SU-DHL-6 (cell line): ENCODE results near the gene MBD4.
"Not testable (repeated sequence)": the region's sequence is repeated elsewhere in the genome, so short reads cannot be mapped to it uniquely, and the experiment has no call there.

Source experiments
- H2AFZ ChIP-seq: fragments of 200-600 bp; sonication (generic); 2 replicates; pipeline ENCODE4 v1.6.1; 2014; ENCODE audit warnings: low read depth, mild to moderate bottlenecking, moderate library complexity, mixed read lengths, antibody characterized with exemption, low read length; ENCODE audit not compliant: severe bottlenecking
- H3F3A ChIP-seq: fragments of 200-600 bp; shearing (Covaris generic); 2 replicates; pipeline ENCODE4 v1.6.0; 2016; ENCODE audit warnings: antibody characterized with exemption, mild to moderate bottlenecking; ENCODE audit not compliant: insufficient read depth
- H3K27ac ChIP-seq: fragments of 200-600 bp; sonication (generic); 2 replicates; pipeline ENCODE4 v1.5.1; 2016; ENCODE audit warnings: low read depth, mild to moderate bottlenecking, low read length, moderate library complexity, mixed read lengths
- H3K27me3 ChIP-seq: fragments of 200-600 bp; sonication (generic), shearing (Covaris generic); 2 replicates; pipeline ENCODE4 v1.6.0; 2014; ENCODE audit warnings: mild to moderate bottlenecking, low read length
- H3K36me3 ChIP-seq: fragments of 200-600 bp; sonication (generic); 2 replicates; pipeline ENCODE4 v1.6.1; 2014; ENCODE audit warnings: mild to moderate bottlenecking, low read length, mixed read lengths
- H3K4me2 ChIP-seq: fragments of 300-600, 200-600 bp; shearing (Covaris generic), sonication (generic); 2 replicates; pipeline ENCODE4 v1.6.0; 2014; ENCODE audit warnings: low read length, low read depth, mild to moderate bottlenecking; ENCODE audit not compliant: poor library complexity, severe bottlenecking
- H3K4me3 ChIP-seq: fragments of 200-600 bp; sonication (generic); 2 replicates; pipeline ENCODE4 v1.5.1; 2014; ENCODE audit warnings: antibody characterized with exemption, low read length, mild to moderate bottlenecking, mixed read lengths; ENCODE audit not compliant: insufficient read depth, poor library complexity, severe bottlenecking
- H3K79me2 ChIP-seq: fragments of 200-600 bp; sonication (generic); 2 replicates; pipeline ENCODE4 v1.6.1; 2014; ENCODE audit warnings: mild to moderate bottlenecking, low read length, moderate library complexity; ENCODE audit not compliant: insufficient read depth
- H3K9ac ChIP-seq: fragments of 200-600 bp; sonication (generic); 2 replicates; pipeline ENCODE4 v1.7.0; 2014; ENCODE audit warnings: mild to moderate bottlenecking, low read length
- H3K9me2 ChIP-seq: fragments of 200-600 bp; sonication (generic); replicated peaks from 2 replicates; pipeline ENCODE4 v1.6.1; 2014; ENCODE audit warnings: low read length; ENCODE audit not compliant: insufficient read depth
- H3K9me3 ChIP-seq: fragments of 200-600 bp; sonication (generic); 2 replicates; pipeline ENCODE4 v1.6.1; 2014; ENCODE audit warnings: low read length, mixed read lengths; ENCODE audit not compliant: insufficient read depth
- H4K20me1 ChIP-seq: fragments of 200-600 bp; sonication (generic); 2 replicates; pipeline ENCODE4 v1.6.1; 2014; ENCODE audit warnings: low read depth, mild to moderate bottlenecking, antibody characterized with exemption, low read length, moderate library complexity, mixed read lengths
- CTCF ChIP-seq: fragments of 200-600 bp; sonication (generic); IDR thresholded peaks from one replicate; pipeline ENCODE4 v1.5.1; 2017; ENCODE audit warnings: antibody characterized with exemption, mild to moderate bottlenecking, low read length, moderate library complexity; ENCODE audit not compliant: insufficient read depth, poor library complexity, severe bottlenecking
- EZH2phosphoT487 ChIP-seq: fragments of 200-600 bp; sonication (generic), shearing (Covaris generic); conservative IDR thresholded peaks from 2 replicates; pipeline ENCODE4 v1.6.1; 2018; ENCODE audit warnings: mild to moderate bottlenecking, antibody characterized with exemption, low read length, moderate library complexity, mixed read lengths

Gene MBD4

GRCh38 chr3:129413687-129414506, 25.9 kb downstream of the MBD4 start:
- Histone ChIP-seq H3F3A (no peaks in the 10 kb centered on the region), H2AFZ (no peak overlapping the region), H3K36me3 (no peaks in the 10 kb centered on the region), H3K4me2 (no peak overlapping the region), H3K79me2 (no peaks in the 10 kb centered on the region), H3K27ac (no peak overlapping the region), H3K9ac (no peak overlapping the region), H3K27me3 (no peaks in the 10 kb centered on the region), H3K9me2 (no peaks in the 10 kb centered on the region), H4K20me1 (no peaks in the 10 kb centered on the region), H3K9me3 (no peaks in the 10 kb centered on the region), H3K4me3 (no peak overlapping the region)
- TF ChIP-seq EZH2phosphoT487, result no peak
- TF ChIP-seq CTCF, result no peak

DNA sequence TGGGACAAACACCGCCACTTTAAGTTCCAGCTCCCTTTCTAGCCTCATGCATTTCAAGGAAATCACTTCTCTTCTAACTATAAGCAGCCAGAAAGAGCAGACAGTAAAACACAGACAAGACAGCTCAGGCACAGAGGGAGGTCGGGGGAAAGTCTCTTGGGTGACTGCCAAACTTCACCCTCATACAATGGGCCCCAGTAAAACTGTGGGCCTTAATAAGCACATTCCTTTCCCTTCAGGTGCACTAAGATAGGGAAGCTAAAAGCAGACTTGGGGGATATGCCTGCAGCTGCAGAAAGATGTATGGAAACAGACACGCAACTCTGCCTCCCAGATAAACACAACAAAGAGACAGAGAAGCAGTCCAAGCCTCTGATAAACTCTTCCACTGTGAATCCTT, 26.5 kb downstream of the MBD4 start:
- H3F3A ChIP-seq, H3K9me3 ChIP-seq, H3K9me2 ChIP-seq, H3K36me3 ChIP-seq, H4K20me1 ChIP-seq, H2AFZ ChIP-seq, H3K27ac ChIP-seq, H3K27me3 ChIP-seq, H3K9ac ChIP-seq, H3K4me3 ChIP-seq, H3K4me2 ChIP-seq, H3K79me2 ChIP-seq: not testable (repeated sequence)

DNA sequence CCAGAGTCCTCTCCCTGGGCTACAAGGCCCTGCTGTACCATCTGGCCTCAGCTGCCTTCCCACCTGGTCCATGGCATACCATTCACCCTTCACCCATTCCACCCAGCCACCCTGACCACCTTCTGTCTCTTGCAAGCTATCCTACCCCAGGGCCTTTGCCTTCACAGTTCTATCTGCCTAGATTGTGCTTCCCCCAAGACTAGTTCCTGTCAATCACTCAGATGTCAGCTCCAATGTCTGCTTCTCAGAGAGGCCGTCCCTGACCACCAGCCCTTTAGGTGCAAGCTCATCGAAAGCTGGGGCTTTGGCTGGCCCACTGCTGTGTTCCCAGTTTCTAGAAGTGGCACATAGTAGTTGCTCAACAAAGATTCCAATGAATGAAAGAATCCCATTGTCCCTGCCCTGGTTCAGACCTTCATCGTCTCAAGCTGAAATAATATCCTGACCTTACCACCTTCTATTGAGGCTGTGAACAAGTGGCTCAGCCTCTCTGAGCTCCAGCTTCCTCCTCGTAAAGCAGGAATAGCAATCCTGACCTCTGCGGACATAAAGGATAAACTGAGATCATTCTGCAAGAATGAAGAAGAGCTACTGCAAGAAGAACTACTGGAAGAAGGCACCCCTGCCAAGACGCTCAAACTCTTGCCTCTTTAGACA, 27.1 kb downstream of the MBD4 start:
- H3K9ac ChIP-seq, result no peak overlapping the region
- no peak overlapping the region for H3K4me2 ChIP-seq
- H3K27me3 ChIP-seq, result no peaks in the 10 kb centered on the region
- H3K9me2 ChIP-seq, result no peaks in the 10 kb centered on the region
- no peak overlapping the region for H3K27ac ChIP-seq
- H3K9me3 ChIP-seq, result no peaks in the 10 kb centered on the region
- H3F3A ChIP-seq, result no peaks in the 10 kb centered on the region
- no peak overlapping the region for H2AFZ ChIP-seq
- H4K20me1 ChIP-seq, result no peaks in the 10 kb centered on the region
- TF ChIP-seq EZH2phosphoT487 (no peak), CTCF (no peak)
- H3K4me3 ChIP-seq, result no peak overlapping the region
- H3K79me2 ChIP-seq, result no peaks in the 10 kb centered on the region
- H3K36me3 ChIP-seq, result no peaks in the 10 kb centered on the region

DNA sequence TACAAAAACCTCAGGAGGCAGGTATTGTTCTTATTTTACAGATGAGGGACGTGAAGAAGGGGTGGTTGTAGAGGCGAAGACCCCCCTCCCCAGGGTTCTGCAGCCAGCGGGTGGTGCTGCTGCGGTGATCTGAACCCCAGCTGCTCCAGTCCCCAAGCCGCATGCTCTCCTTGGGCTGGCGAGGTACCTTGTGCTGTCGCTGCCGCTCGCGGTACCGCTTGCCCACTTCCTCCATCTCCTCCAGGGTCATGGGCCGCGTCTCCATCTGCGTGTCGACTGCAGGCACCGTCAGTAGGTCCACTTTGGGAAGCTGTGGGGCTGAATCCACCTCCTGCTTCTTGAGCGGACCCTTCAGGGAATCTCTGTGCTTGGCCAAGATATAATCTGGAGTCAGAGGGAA, 28.8 kb downstream of the MBD4 start:
- Histone ChIP-seq H4K20me1 (no peaks in the 10 kb centered on the region), H3K4me3 (no peak overlapping the region), H3F3A (no peaks in the 10 kb centered on the region), H3K9ac (no peak overlapping the region), H3K9me3 (no peaks in the 10 kb centered on the region), H3K27ac (no peak overlapping the region), H2AFZ (no peak overlapping the region), H3K27me3 (no peaks in the 10 kb centered on the region), H3K9me2 (no peaks in the 10 kb centered on the region), H3K36me3 (no peaks in the 10 kb centered on the region), H3K79me2 (no peaks in the 10 kb centered on the region), H3K4me2 (no peak overlapping the region)
- TF ChIP-seq CTCF (no peak), EZH2phosphoT487 (no peak)
